ENCODE results near the gene LRP1B.

The LRP1B gene

GRCh38 chr2:141242008-141242407, 888.8 kb downstream of the LRP1B start:
- TF ChIP-seq EP300 (IDR thresholded peaks at IDR 0.05; ENCODE audit: borderline replicate concordance) = no peak
- TF ChIP-seq RAD21 (IDR thresholded peaks at IDR 0.05; ENCODE audit: low read depth) = no peak
- TF ChIP-seq, protein P1, sequence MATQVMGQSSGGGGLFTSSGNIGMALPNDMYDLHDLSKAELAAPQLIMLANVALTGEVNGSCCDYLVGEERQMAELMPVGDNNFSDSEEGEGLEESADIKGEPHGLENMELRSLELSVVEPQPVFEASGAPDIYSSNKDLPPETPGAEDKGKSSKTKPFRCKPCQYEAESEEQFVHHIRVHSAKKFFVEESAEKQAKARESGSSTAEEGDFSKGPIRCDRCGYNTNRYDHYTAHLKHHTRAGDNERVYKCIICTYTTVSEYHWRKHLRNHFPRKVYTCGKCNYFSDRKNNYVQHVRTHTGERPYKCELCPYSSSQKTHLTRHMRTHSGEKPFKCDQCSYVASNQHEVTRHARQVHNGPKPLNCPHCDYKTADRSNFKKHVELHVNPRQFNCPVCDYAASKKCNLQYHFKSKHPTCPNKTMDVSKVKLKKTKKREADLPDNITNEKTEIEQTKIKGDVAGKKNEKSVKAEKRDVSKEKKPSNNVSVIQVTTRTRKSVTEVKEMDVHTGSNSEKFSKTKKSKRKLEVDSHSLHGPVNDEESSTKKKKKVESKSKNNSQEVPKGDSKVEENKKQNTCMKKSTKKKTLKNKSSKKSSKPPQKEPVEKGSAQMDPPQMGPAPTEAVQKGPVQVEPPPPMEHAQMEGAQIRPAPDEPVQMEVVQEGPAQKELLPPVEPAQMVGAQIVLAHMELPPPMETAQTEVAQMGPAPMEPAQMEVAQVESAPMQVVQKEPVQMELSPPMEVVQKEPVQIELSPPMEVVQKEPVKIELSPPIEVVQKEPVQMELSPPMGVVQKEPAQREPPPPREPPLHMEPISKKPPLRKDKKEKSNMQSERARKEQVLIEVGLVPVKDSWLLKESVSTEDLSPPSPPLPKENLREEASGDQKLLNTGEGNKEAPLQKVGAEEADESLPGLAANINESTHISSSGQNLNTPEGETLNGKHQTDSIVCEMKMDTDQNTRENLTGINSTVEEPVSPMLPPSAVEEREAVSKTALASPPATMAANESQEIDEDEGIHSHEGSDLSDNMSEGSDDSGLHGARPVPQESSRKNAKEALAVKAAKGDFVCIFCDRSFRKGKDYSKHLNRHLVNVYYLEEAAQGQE (IDR thresholded peaks at IDR 0.05; ENCODE audit: low read depth) = no peak
- TF ChIP-seq EGR1 (IDR thresholded peaks at IDR 0.05) = no peak
- TF ChIP-seq ZBTB7A (IDR thresholded peaks at IDR 0.05; ENCODE audit: low read depth) = no peak
- no peak for TF ChIP-seq TEAD4 (IDR thresholded peaks at IDR 0.05)
- TF ChIP-seq CREB1 (IDR thresholded peaks at IDR 0.05; ENCODE audit: low read depth) = no peak

DNA sequence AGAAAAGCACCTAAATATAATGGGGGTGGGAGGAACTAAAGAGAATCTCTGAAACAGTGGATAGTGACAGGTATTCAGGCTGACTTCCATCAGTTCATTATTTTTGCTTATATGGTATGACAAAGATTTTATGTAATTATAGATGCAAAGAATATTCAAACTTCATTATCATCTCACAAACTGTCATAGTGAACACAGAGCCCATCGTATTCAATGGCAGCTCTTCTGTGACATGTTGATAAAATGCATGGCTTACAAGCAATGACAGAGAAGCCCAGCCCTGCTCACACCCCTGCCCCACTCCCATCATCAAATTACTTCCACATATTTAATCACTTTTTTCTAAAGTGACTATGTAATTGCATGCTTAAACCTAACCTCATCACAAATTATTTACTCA, 904.3 kb downstream of the LRP1B start:
- no peak for TF ChIP-seq TEAD4 (IDR thresholded peaks at IDR 0.05)
- no peak for TF ChIP-seq FOXM1 (IDR thresholded peaks at IDR 0.05; ENCODE audit: borderline replicate concordance, low read depth)

- TF ChIP-seq, protein P1 (IDR thresholded peaks at IDR 0.05; ENCODE audit: low read depth) = no peak
- TF ChIP-seq TAF1 (IDR thresholded peaks at IDR 0.05; ENCODE audit: low read depth) = no peak
Measured at GRCh38 chr2:141207036-141207385, 923.8 kb downstream of the LRP1B start.

- TF ChIP-seq RAD21 (IDR thresholded peaks at IDR 0.05; ENCODE audit: low read depth) (no peak), TAF1 (IDR thresholded peaks at IDR 0.05; ENCODE audit: low read depth) (no peak), TCF12 (IDR thresholded peaks at IDR 0.05; ENCODE audit: low read depth) (no peak), ZBTB7A (IDR thresholded peaks at IDR 0.05; ENCODE audit: low read depth) (no peak), CEBPB (IDR thresholded peaks at IDR 0.05) (no peak), TEAD4 (IDR thresholded peaks at IDR 0.05) (no peak), FOXM1 (IDR thresholded peaks at IDR 0.05; ENCODE audit: borderline replicate concordance, low read depth) (no peak), NFIC (IDR thresholded peaks at IDR 0.05) (no peak)
Measured at GRCh38 chr2:141201016-141201565, 929.7 kb downstream of the LRP1B start.

- TF ChIP-seq EGR1 (IDR thresholded peaks at IDR 0.05) = no peak
- TF ChIP-seq TEAD4 (IDR thresholded peaks at IDR 0.05) = no peak
- TF ChIP-seq, protein P2, sequence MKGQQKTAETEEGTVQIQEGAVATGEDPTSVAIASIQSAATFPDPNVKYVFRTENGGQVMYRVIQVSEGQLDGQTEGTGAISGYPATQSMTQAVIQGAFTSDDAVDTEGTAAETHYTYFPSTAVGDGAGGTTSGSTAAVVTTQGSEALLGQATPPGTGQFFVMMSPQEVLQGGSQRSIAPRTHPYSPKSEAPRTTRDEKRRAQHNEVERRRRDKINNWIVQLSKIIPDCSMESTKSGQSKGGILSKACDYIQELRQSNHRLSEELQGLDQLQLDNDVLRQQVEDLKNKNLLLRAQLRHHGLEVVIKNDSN (IDR thresholded peaks at IDR 0.05) = no peak
- no peak for TF ChIP-seq YY1 (IDR thresholded peaks at IDR 0.05; ENCODE audit: low read depth)
- no peak for TF ChIP-seq EP300 (IDR thresholded peaks at IDR 0.05; ENCODE audit: borderline replicate concordance)
- TF ChIP-seq CEBPB (IDR thresholded peaks at IDR 0.05) = no peak
- TF ChIP-seq NFIC (IDR thresholded peaks at IDR 0.05) = no peak
- TF ChIP-seq ZBTB7A (IDR thresholded peaks at IDR 0.05; ENCODE audit: low read depth) = no peak
Measured at GRCh38 chr2:141200191-141200590, 930.6 kb downstream of the LRP1B start.

GRCh38 chr2:141199711-141200110, 931.1 kb downstream of the LRP1B start:
- TF ChIP-seq CREB1 (IDR thresholded peaks at IDR 0.05; ENCODE audit: low read depth) (no peak), FOXM1 (IDR thresholded peaks at IDR 0.05; ENCODE audit: borderline replicate concordance, low read depth) (no peak), TEAD4 (IDR thresholded peaks at IDR 0.05) (no peak), MAX (IDR thresholded peaks at IDR 0.05) (no peak), ZBTB7A (IDR thresholded peaks at IDR 0.05; ENCODE audit: low read depth) (no peak), RAD21 (IDR thresholded peaks at IDR 0.05; ENCODE audit: low read depth) (no peak), CEBPB (IDR thresholded peaks at IDR 0.05) (no peak), EGR1 (IDR thresholded peaks at IDR 0.05) (no peak), NFIC (IDR thresholded peaks at IDR 0.05) (no peak), EP300 (IDR thresholded peaks at IDR 0.05; ENCODE audit: borderline replicate concordance) (no peak), YY1 (IDR thresholded peaks at IDR 0.05; ENCODE audit: low read depth) (no peak), TCF12 (IDR thresholded peaks at IDR 0.05; ENCODE audit: low read depth) (no peak), TAF1 (IDR thresholded peaks at IDR 0.05; ENCODE audit: low read depth) (no peak)
- TF ChIP-seq, protein P1 (IDR thresholded peaks at IDR 0.05; ENCODE audit: low read depth) = no peak
- TF ChIP-seq, protein P2 (IDR thresholded peaks at IDR 0.05) = no peak

All from Ishikawa (cell line).